Inflammatory macrophage treated with lipopolysaccharide for 1 hour (primary cell): ENCODE results near the gene OTOP2.
"Not testable (repeated sequence)": the region's sequence is repeated elsewhere in the genome, so short reads cannot be mapped to it uniquely, and the experiment has no call there.

Experiments used
- DNase-seq, 2 donors: peaks; one replicate each; pipeline ENCODE4 v3.0.0-alpha.2; 2020 to 2022

The OTOP2 gene

DNA sequence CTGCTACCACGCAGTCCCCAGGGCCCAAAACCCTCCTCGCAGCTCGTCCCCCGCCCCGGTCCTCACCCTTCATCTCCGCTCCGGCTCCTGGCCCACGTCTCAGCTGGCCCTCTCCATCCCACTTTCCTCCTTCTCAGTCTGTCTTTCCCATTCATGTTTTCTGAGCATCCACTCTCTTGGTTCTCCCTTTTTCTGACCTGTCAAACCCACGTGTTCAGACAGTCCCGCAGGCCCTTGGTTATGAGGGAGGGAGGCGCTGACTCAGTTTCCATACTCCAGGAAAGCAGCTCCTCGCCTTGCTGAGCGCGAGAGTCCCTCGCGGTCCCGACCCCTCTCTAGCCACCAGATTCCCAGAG is 48.9 kb downstream of the OTOP2 start:
- no peak for DNase-seq

DNA sequence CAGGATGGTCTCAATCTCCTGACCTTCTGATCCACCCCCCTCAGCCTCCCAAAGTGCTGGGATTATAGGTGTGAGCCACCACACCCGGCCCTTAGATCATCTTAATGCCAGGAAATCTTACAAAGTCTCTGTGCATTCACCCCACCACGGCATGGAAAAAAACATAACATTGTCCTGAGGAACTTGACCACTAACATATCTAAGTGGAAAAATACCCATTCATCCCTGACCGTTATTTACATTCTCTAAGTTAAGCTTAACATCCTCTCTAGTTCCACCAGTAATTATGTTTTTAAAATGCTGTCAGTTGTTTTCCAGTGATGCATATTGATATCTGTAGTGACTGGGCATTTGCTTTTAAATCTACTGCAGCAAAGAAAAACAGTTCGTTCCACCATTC is 51.9 kb downstream of the OTOP2 start:
- no peak for DNase-seq

DNA sequence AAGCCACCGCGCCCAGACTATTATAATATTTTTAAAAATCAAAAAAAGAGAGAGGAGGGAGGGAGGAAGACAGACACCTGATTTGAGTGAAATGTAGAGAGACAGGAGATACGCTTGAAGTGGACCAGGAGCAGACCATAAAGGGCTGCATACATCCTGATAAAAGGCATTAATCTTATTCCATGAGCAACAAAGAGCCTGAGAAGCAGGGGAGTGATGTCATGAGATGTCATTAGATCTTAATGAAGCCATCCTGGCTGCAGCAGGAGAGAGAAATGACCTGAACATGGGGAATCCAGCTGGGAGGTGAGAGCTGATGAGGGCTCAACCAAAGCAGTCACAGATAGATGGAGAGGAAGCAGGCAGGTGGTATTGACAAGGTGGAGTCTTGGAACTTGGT is 53.7 kb downstream of the OTOP2 start:
- DNase-seq = no peak

DNA sequence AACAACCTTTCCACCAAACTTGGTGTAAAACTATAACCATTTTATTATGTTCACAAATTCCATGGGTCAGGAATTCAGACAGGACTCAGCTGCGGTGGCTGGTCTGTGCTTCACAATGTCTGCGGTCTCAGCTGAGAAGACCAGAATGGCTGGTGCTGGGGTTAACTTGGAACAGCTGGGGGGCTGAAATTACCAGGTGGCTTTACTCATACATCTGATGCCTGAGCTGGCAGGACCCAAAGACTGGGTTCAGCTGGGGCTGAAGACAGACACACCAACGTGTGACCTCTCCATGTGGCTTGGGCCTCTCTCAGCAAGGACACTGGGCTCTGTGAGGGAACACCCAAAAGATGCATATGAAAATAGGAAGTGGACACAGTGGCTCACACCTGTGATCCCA is 54.2 kb downstream of the OTOP2 start:
- DNase-seq = no peak

DNA sequence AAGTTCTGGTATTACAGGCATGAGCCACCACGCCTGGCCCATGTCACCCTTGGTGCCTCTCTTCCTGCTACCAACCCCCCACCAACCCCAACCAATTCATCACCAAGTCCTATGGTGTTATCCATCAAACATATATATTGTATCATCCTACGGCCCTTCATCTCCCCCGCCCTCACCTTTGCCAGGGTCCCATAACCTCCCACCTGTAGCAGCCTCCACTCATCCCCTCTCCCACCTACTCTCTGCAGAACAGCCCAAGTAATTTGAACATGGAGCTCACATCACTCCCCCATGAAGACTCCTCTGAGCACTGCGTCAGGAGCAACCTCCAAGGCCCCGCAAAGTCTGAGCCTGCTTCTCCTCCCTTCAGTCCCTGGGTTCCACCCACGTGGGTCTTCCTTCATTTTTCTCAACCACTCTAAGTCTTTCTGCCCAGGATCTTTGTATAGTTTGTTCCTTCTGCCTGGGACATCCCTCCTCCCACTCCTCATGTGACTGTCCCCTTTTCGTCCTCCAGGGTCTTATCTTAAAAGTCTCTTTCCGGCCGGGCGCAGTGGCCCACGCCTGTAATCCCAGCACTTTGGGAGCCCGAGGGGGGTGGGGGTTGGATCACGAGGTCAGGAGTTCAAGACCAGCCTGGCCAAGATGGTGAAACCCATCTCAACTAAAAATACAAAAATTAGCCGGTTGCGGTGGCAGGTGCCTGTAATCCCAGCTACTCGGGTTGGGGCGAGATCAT is 55.5 kb downstream of the OTOP2 start:
- no peak for DNase-seq

DNA sequence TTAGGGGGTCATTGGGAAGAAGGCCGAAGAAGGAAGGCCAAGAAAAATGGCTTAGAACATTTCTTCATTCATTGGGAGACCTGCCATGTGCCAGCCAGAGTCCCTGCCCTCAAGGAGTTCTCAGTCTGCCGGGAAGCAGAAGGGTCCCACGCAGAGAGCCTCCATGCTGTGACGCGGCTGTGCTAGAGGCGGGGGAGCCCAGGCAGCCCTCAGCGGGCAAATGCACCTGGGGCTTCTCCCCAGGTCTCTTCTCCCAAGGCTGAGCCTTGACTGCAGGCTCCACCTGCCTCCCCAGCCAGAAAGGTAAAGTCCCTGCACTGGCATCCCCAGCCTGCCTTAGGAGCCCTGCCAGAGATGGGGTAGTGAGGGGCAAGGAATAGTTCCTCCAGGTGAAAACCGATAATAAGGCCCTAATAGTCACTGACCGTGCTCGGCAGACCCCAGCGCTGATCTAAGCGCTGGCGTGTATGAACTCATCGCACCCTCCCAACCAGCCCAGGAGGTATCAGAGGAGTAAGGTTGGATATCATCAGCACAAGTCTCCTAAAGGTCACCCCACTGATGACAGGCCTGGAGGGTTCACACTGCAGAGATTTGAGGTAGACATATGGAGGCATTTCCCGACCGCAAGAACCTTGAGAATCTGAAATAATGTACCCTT is 57.4 kb downstream of the OTOP2 start:
- DNase-seq = no peak

DNA sequence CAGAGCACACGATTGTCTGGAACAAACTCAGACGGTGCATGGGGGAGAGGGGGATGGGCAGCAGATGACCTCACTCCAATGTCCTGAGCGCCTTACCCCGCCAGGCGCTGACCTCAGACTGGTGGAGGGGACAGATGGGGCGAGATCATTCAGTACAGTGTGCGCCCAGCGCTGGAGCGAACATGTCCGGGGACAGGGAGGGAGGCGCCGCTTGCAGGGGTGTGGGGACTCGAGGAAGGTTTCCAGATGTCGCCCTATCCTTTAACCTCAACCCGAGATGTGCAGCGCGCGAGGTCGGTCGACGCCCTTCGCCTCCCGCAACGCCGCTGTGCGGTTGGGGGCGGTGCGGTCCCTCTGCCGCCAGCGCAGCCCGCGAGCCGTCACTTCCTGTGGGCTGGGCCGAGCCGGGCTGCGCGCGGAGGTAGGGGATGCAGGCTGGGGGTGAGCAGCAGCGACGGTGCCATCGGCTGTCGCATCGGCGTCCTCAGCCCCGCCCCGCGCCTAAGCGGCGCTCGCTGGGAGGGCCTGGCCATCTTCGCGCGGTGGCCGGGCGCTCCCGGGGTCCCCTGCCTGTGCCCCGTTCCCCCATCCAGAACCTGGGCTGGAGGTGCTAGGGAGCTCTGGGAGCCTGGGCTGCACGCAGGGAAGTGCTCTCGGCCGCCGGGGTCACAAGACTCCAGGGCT is 58.0 kb downstream of the OTOP2 start:
- DNase-seq = peak; percentile 17 to 30

DNA sequence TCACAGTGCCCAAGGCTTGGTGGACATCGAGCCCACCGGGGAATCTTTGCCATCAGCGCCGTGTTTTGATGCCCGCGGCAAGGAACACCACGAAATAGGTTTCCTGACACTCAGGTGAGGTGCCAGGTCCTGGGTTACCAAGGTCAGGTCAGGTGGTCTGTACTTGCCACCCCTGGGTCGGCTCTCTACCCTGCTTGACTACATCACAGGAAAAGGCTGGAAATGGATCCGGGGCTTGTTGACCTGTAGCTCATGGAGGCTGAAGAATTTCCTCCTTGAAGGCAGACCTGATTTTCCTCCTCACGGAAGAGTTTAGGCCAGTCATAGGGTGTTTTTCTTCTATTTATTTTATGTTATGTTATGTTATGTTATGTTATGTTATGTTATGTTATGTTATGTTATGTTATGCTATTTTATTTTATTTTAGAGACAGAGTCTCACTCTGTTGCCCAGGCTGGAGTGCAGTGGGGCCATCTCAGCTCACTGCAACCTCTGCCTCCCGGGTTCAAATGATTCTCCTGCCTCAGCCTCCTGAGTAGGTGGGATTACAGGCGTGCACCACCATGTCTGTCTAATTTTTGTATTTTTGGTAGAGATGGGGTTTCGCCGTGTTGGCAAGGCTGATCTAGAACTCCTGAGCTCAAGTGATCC is 58.7 kb downstream of the OTOP2 start:
- DNase-seq = not testable (repeated sequence)
